HFF-Myc (cell line): ENCODE measurements around the gene MIS18BP1.
"Not testable (repeated sequence)": the region's sequence is repeated elsewhere in the genome, so short reads cannot be mapped to it uniquely, and the experiment has no call there.

Experiments
- DNase-seq: peaks from one replicate; pipeline ENCODE4 v3.0.0-alpha.2; 2011; ENCODE audit warnings: low read depth; ENCODE audit errors: extremely low read depth
- H3K4me3 ChIP-seq: replicated peaks from 2 replicates; pipeline ENCODE4 v1.5.1; 2011; ENCODE audit warnings: low read depth, mild to moderate bottlenecking, control low read depth, low read length
- CTCF ChIP-seq: IDR thresholded peaks from 2 replicates; pipeline ENCODE4 v1.5.1; 2012; ENCODE audit warnings: mild to moderate bottlenecking, low read depth, low read length, control low read depth; ENCODE audit errors: missing control alignments

Gene MIS18BP1

GRCh38 chr14:45246691-45247090 lies 6.3 kb downstream of the MIS18BP1 start:
- DNase-seq: no peak
- TF ChIP-seq CTCF: no peak
- no peak overlapping the region for H3K4me3 ChIP-seq

GRCh38 chr14:45246151-45246550 lies 6.9 kb downstream of the MIS18BP1 start:
- TF ChIP-seq CTCF: no peak
- H3K4me3 ChIP-seq: no peak overlapping the region
- DNase-seq: no peak

- H3K4me3 ChIP-seq: no peak overlapping the region
- no peak for DNase-seq
- TF ChIP-seq CTCF: no peak
Measured at GRCh38 chr14:45242706-45243105, 10.3 kb downstream of the MIS18BP1 start.

GRCh38 chr14:45238988-45239387 lies 14.0 kb downstream of the MIS18BP1 start:
- no peak for TF ChIP-seq CTCF
- no peak for DNase-seq
- H3K4me3 ChIP-seq: no peak overlapping the region

GRCh38 chr14:45227566-45227965 lies 25.4 kb downstream of the MIS18BP1 start:
- TF ChIP-seq CTCF: no peak
- no peak overlapping the region for H3K4me3 ChIP-seq
- DNase-seq: no peak

GRCh38 chr14:45222485-45223262 lies 30.3 kb downstream of the MIS18BP1 start:
- DNase-seq: no peak
- no peak overlapping the region for H3K4me3 ChIP-seq
- no peak for TF ChIP-seq CTCF

- not testable (repeated sequence) for H3K4me3 ChIP-seq, DNase-seq
Measured at GRCh38 chr14:45214341-45214740, 38.7 kb downstream of the MIS18BP1 start.

GRCh38 chr14:45213716-45214115 lies 39.3 kb downstream of the MIS18BP1 start:
- DNase-seq: not testable (repeated sequence)

More at GRCh38 chr14:45213716-45214115, 39.3 kb downstream of the MIS18BP1 start:
- H3K4me3 ChIP-seq: not testable (repeated sequence)
